ENCODE results near the gene DLG2. TPM values are rescaled to one million over a fixed set of nuclear protein-coding genes. Genes with fewer than 3 reads are reported as not detected.

Gene DLG2
- total and polyA plus RNA-seq, 2 of the 4 experiments (the other 2 are of a cell fraction): 0.31 to 0.36 TPM

DNA sequence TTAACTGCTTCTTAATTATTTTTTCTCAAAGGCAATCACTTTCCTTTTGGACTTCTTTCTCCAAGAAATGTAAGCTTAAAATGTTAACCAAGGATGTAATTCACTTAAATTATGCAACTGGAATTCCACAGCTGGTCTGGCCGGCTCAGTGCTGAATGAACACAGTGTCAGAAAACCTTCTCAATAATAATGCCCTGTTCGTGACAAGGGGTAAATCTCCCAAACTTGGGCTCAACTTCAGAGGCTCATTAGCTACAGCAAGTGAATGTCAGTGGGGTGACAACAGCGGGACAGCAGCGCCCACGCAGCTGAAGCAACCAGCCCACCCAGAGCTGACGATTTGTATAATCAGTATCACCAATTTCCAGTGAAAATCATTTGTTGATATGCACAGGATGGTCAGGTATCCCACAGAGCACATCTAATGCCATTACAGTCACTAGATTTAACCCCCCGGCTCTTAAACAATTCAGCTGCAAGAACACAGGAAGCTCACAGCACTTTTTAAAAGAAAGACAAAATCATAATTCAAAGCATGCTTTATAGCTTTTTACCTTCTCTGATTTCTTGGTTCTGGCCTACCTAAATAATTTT, 704.8 kb downstream of the DLG2 start:
- POLR2A ChIA-PET (ENCODE audit: unreplicated experiment): no interaction called here

More for the DNA sequence above, 704.8 kb downstream of the DLG2 start:
- Histone ChIP-seq H4K91ac (ENCODE audit: insufficient read depth, low read depth, low read length) (no peak overlapping the region), H4K8ac (ENCODE audit: low read depth in 2 of 2, low read length in 2 of 2) (no peak overlapping the region), H2AK9ac (replicated peaks; ENCODE audit: low read depth, low read length, poor library complexity) (no peak overlapping the region), H3K9me1 (ENCODE audit: insufficient read depth, low read length) (no peaks in the 10 kb centered on the region), H3K18ac (ENCODE audit: low read depth, low read length) (no peak overlapping the region), H3K4me3 (ENCODE audit: insufficient read depth, low read depth, low read length) (no peak overlapping the region), H3K79me1 (ENCODE audit: low read depth in 1 of 2, low read length in 2 of 2) (no peaks in the 10 kb centered on the region), H3K23ac (ENCODE audit: low read depth, low read length) (no peak overlapping the region), H3K9ac (ENCODE audit: low read depth, low read length) (no peak overlapping the region), H2BK120ac (ENCODE audit: low read depth, low read length) (no peak overlapping the region), H4K20me1 (ENCODE audit: insufficient read depth, low read length) (no peaks in the 10 kb centered on the region), H3K4me1 (ENCODE audit: control insufficient read depth, insufficient read depth, low read length) (no peaks in the 10 kb centered on the region), H2BK5ac (ENCODE audit: low read depth, low read length, poor library complexity, severe bottlenecking) (no peak overlapping the region), H2AFZ (replicated peaks; ENCODE audit: low read length, poor library complexity) (no peak overlapping the region), H3K36me3 (ENCODE audit: control insufficient read depth, insufficient read depth, low read length) (no peaks in the 10 kb centered on the region), H3K4ac (ENCODE audit: low read depth, low read length) (no peak overlapping the region), H4K5ac (ENCODE audit: low read depth, low read length) (no peak overlapping the region), H2BK15ac (ENCODE audit: low read depth, low read length) (no peak overlapping the region), H3K14ac (replicated peaks; ENCODE audit: low read depth, low read length) (no peak overlapping the region), H3K27ac (ENCODE audit: insufficient read depth, low read length) (no peak overlapping the region), H3K56ac (ENCODE audit: extremely low read depth, insufficient read depth, low read length) (no peak overlapping the region), H3K4me2 (ENCODE audit: low read depth, low read length) (no peak overlapping the region; the same call in 1 of the 2 replicates), H2AK5ac (ENCODE audit: low read depth, low read length) (no peak overlapping the region), H3K27me3 (ENCODE audit: control insufficient read depth, insufficient read depth, low read length) (peaks cover 5% of the 10 kb centered on the region; the same call in 1 of the 2 replicates), H2BK20ac (ENCODE audit: low read depth, low read length) (no peak overlapping the region), H3K9me3 (ENCODE audit: control insufficient read depth, insufficient read depth, low read length) (0 out of 2 replicates have a peak, but pooled peaks cover 2% of the 10 kb centered on the region)
- 80% methylated on average over 1 of the region's 7 CpGs; no CpG with 5 or more reads in 1 of the 2 experiments for WGBS, 2 experiments (ENCODE audit: extremely low coverage in 2 of 2, insufficient read length in 1 of 2)
- no peak for ATAC-seq (ENCODE audit: low read depth)
- intact Hi-C loops (cut with micrococcal nuclease) (no loop called here), dilution Hi-C loops (cut with HindIII; ENCODE audit: low sequenced_read_pairs, unreplicated experiment) (no loop called here), in situ Hi-C loops (cut with MboI; ENCODE audit: low sequenced_read_pairs) (no loop called here)
- TF ChIP-seq RFX5 (IDR thresholded peaks at IDR 0.05; ENCODE audit: low read depth, low read length): no peak
- TF ChIP-seq, protein P1, sequence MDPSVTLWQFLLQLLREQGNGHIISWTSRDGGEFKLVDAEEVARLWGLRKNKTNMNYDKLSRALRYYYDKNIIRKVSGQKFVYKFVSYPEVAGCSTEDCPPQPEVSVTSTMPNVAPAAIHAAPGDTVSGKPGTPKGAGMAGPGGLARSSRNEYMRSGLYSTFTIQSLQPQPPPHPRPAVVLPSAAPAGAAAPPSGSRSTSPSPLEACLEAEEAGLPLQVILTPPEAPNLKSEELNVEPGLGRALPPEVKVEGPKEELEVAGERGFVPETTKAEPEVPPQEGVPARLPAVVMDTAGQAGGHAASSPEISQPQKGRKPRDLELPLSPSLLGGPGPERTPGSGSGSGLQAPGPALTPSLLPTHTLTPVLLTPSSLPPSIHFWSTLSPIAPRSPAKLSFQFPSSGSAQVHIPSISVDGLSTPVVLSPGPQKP (IDR thresholded peaks at IDR 0.05; ENCODE audit: borderline replicate concordance, low read depth, low read length): no peak
- TF ChIP-seq BHLHE40 (IDR thresholded peaks at IDR 0.05; ENCODE audit: low read depth, low read length): no peak
- TF ChIP-seq SMC3 (IDR thresholded peaks at IDR 0.05; ENCODE audit: low read depth, low read length): no peak
- TF ChIP-seq FOS (IDR thresholded peaks at IDR 0.05; ENCODE audit: low read depth, low read length): no peak
- TF ChIP-seq MXI1 (IDR thresholded peaks at IDR 0.05; ENCODE audit: borderline replicate concordance, low read depth, low read length): no peak
- no peak for TF ChIP-seq RAD21 (IDR thresholded peaks at IDR 0.05; ENCODE audit: low read length)
- no peak for TF ChIP-seq CEBPB (IDR thresholded peaks at IDR 0.05; ENCODE audit: low read depth, low read length)
- no peak for TF ChIP-seq CHD1 (IDR thresholded peaks at IDR 0.05; ENCODE audit: low read depth, low read length)
- no peak for TF ChIP-seq MAFK (IDR thresholded peaks at IDR 0.05; ENCODE audit: low read depth, low read length)
- no peak for TF ChIP-seq NFE2L2 (IDR thresholded peaks at IDR 0.05; ENCODE audit: low read depth, low read length)
- no peak for TF ChIP-seq MAZ (IDR thresholded peaks at IDR 0.05; ENCODE audit: borderline replicate concordance, low read depth, low read length)
- no peak for TF ChIP-seq RCOR1 (IDR thresholded peaks at IDR 0.05; ENCODE audit: insufficient replicate concordance, low read length)
- no peak for TF ChIP-seq USF2 (IDR thresholded peaks at IDR 0.05; ENCODE audit: low read depth, low read length)
- no peak for DNase-seq
- CTCF ChIA-PET: no interaction called here
- BruUV-seq (replicated peaks): no TSS peak

All from IMR-90 (cell line).